HepG2 (cell line): ENCODE measurements around the gene CBLC. TPM values are rescaled to one million over a fixed set of nuclear protein-coding genes. Genes with fewer than 3 reads are reported as not detected.
A peak's percentile ranks its signal among the peaks of the same experiment; 100 is the strongest.

Experiments
- ARID5B ChIP-seq: IDR thresholded peaks from 2 replicates; pipeline ENCODE4 v1.4.0; 2020; ENCODE audit warnings: mild to moderate bottlenecking, missing genetic modification reagents
- GATAD2A ChIP-seq: IDR thresholded peaks from 2 replicates; pipeline ENCODE4 v1.6.1; 2016
- GMEB1 ChIP-seq: sonication (generic); formaldehyde crosslinking; IDR thresholded peaks from 2 replicates; pipeline ENCODE4 v1.5.1; 2020; ENCODE audit warnings: missing genetic modification reagents, mild to moderate bottlenecking, borderline replicate concordance
- KDM6A ChIP-seq: IDR thresholded peaks from 2 replicates; pipeline ENCODE4 v1.6.1; 2016; ENCODE audit warnings: low read depth
- LCORL ChIP-seq, 2 experiments: fragments of 450-650 bp in 1 of 2; sonication (generic) in 1 of 2; formaldehyde crosslinking in 1 of 2; IDR thresholded peaks; 2 replicates each; pipeline versions ENCODE4 v1.5.0 to v1.6.1; 2017 to 2020; ENCODE audit warnings: antibody characterized with exemption in 1 of 2, missing genetic modification reagents in 1 of 2
- MAZ ChIP-seq, 2 experiments: sonication (generic) in 1 of 2; formaldehyde crosslinking in 1 of 2; IDR thresholded peaks; 2 replicates each; pipeline versions ENCODE4 v1.5.0 to v1.6.1; 2012 to 2020; ENCODE audit warnings: low read depth in 2 of 2, mild to moderate bottlenecking in 2 of 2, borderline replicate concordance in 1 of 2, improper control_type of control experiment in 1 of 2, low read length in 1 of 2, missing genetic modification reagents in 1 of 2, moderate library complexity in 1 of 2
- NCOR1 ChIP-seq: fragments of 200-600 bp; sonication (generic); IDR thresholded peaks from 2 replicates; pipeline ENCODE4 v1.7.0; 2017; ENCODE audit warnings: antibody characterized with exemption, low read length, borderline replicate concordance
- NPAS2 ChIP-seq: sonication (generic); formaldehyde crosslinking; IDR thresholded peaks from 2 replicates; pipeline ENCODE4 v1.8.0; 2022; ENCODE audit warnings: mild to moderate bottlenecking, missing genetic modification reagents, borderline replicate concordance
- RARA ChIP-seq: IDR thresholded peaks from 2 replicates; pipeline ENCODE4 v1.6.1; 2016; ENCODE audit warnings: missing genetic modification reagents, missing compliant biosample characterization
- SAP130 ChIP-seq: IDR thresholded peaks from 2 replicates; pipeline ENCODE4 v1.6.1; 2016; ENCODE audit warnings: low read depth
- SKI ChIP-seq: fragments of 450-650 bp; IDR thresholded peaks from one replicate; pipeline ENCODE4 v1.6.1; 2018; ENCODE audit warnings: mild to moderate bottlenecking; ENCODE audit not compliant: partially characterized antibody
- SOX13 ChIP-seq, 3 experiments: fragments of 450-650 bp in 1 of 3; sonication (generic) in 1 of 3; formaldehyde crosslinking in 1 of 3; IDR thresholded peaks in 2 of 3; conservative IDR thresholded peaks in 1 of 3; 2 replicates each; pipeline versions ENCODE4 v1.5.0 to v1.6.1; 2016 to 2020; ENCODE audit warnings: antibody characterized with exemption in 1 of 3, mild to moderate bottlenecking in 1 of 3, missing compliant biosample characterization in 1 of 3, missing genetic modification reagents in 1 of 3, moderate library complexity in 1 of 3
- SOX5 ChIP-seq: IDR thresholded peaks from 2 replicates; pipeline ENCODE4 v1.6.1; 2016; ENCODE audit warnings: borderline replicate concordance
- SOX6 ChIP-seq, 2 experiments: fragments of 450-650 bp in 1 of 2; sonication (generic) in 1 of 2; formaldehyde crosslinking in 1 of 2; IDR thresholded peaks; 2 replicates each; pipeline versions ENCODE4 v1.4.0 to v1.6.1; 2017 to 2020; ENCODE audit warnings: antibody characterized with exemption in 1 of 2, mild to moderate bottlenecking in 1 of 2, missing genetic modification reagents in 1 of 2
- THRA ChIP-seq: sonication (generic); formaldehyde crosslinking; IDR thresholded peaks from 2 replicates; pipeline ENCODE4 v1.4.0; 2020; ENCODE audit warnings: missing genetic modification reagents, borderline replicate concordance
- ZBTB7B ChIP-seq: sonication (generic); formaldehyde crosslinking; IDR thresholded peaks from 2 replicates; pipeline ENCODE4 v1.4.0; 2020; ENCODE audit warnings: missing genetic modification reagents
- ZNF225 ChIP-seq: sonication (generic); formaldehyde crosslinking; IDR thresholded peaks from 2 replicates; pipeline ENCODE4 v1.4.0; 2020; ENCODE audit warnings: mild to moderate bottlenecking, missing genetic modification reagents
- ZNF280D ChIP-seq: sonication (generic); formaldehyde crosslinking; IDR thresholded peaks from 2 replicates; pipeline ENCODE4 v1.5.1; 2020; ENCODE audit warnings: mild to moderate bottlenecking, missing genetic modification reagents
- polyA plus RNA-seq, 8 experiments: library from polyadenylated mRNA; depleted of rRNA in 3 of 8; stranded (reverse) in 7 of 8; unstranded in 1 of 8; fragments of >200 nt; fragmentation: Illumina TruSeq in 4 of 8; extraction: Trizol in 4 of 8; gene quantifications; 2 replicates each; pipeline versions ENCODE4 v1.2.1 to v1.2.3, GENCODE V29; 2011 to 2016; ENCODE audit warnings: low read depth in 4 of 8, missing spikeins in 1 of 8, mixed read lengths in 1 of 8; ENCODE audit not compliant: insufficient read depth in 1 of 8
- total RNA-seq, 5 experiments: library from RNA; depleted of rRNA; stranded (reverse); fragments of >200 nt; fragmentation: Illumina TruSeq; extraction: Trizol; gene quantifications; 2 replicates each; pipeline ENCODE4 v1.2.3, GENCODE V29; 2016; ENCODE audit warnings: low read depth in 1 of 5

CBLC gene
- total and polyA plus RNA-seq, 2 of the 13 experiments (the other 11 are each of a cell fraction or from before 2014, with no cell fraction given), result 1.8 to 2.6 TPM

GRCh38 chr19:44807162-44807561 lies 29.5 kb downstream of the CBLC start (continued):
- TF ChIP-seq ARID5B (CRISPR knock-in tag), result peak; percentile 84
- peak; percentile 77; the same call in 1 of the 2 replicates for TF ChIP-seq THRA (CRISPR knock-in tag)
- peak; percentile 31; the same call in 1 of the 2 replicates for TF ChIP-seq SOX13 (IDR thresholded peaks at IDR 0.05)
- TF ChIP-seq SOX13 (CRISPR knock-in tag; conservative IDR thresholded peaks at IDR 0.05 in 1 of 2, IDR thresholded peaks at IDR 0.05 in 1 of 2), result peak in 1 of 2 experiments; percentile 92; a peak in 2 of 4 replicates
- peak; percentile 79 for TF ChIP-seq SKI
- no peak for TF ChIP-seq ZNF280D (CRISPR knock-in tag)
- TF ChIP-seq ZNF225 (CRISPR knock-in tag), result 0 out of 2 replicates have a peak, but pooled peaks have one; percentile 30
- TF ChIP-seq ZBTB7B, result peak; percentile 77
- no peak for TF ChIP-seq SOX6 (IDR thresholded peaks at IDR 0.05)
- TF ChIP-seq SOX6 (CRISPR knock-in tag; IDR thresholded peaks at IDR 0.05), result peak; percentile 88
- TF ChIP-seq SOX5 (CRISPR knock-in tag), result peak; percentile 90
- no peak; the same call in 1 of the 2 replicates for TF ChIP-seq NCOR1
- no peak for TF ChIP-seq LCORL (IDR thresholded peaks at IDR 0.05)
- TF ChIP-seq LCORL (CRISPR knock-in tag; IDR thresholded peaks at IDR 0.05), result peak; percentile 72
- TF ChIP-seq MAZ (IDR thresholded peaks at IDR 0.05; ENCODE audit: borderline replicate concordance, low read depth, low read length), result no peak
- 0 out of 2 replicates have a peak, but pooled peaks have one; percentile 49 for TF ChIP-seq MAZ (CRISPR knock-in tag; IDR thresholded peaks at IDR 0.05; ENCODE audit: low read depth)
- no peak for TF ChIP-seq GMEB1
- TF ChIP-seq RARA, result 0 out of 2 replicates have a peak, but pooled peaks have one; percentile 37
- peak; percentile 72 for TF ChIP-seq SAP130 (CRISPR knock-in tag)
- no peak for TF ChIP-seq NPAS2 (CRISPR knock-in tag)
- 0 out of 2 replicates have a peak, but pooled peaks have one; percentile 44 for TF ChIP-seq KDM6A
- TF ChIP-seq GATAD2A (CRISPR knock-in tag), result peak; percentile 69
